Esophagus squamous epithelium (tissue), 5 donors: ENCODE results near the gene PNPLA2. TPM values are rescaled to one million over a fixed set of nuclear protein-coding genes. Genes with fewer than 3 reads are reported as not detected.

Source experiments
- DNase-seq: peaks from one replicate; lab custom pipeline; 2025; lab: John Stamatoyannopoulos, UW
- H3K27ac ChIP-seq, 4 donors: fragments of 200-600 bp; sonication (generic); one replicate each; pipeline ENCODE4 v1.5.1; 2016 to 2019; ENCODE audit warnings: mild to moderate bottlenecking in 1 of 4
- H3K27me3 ChIP-seq, 4 donors: fragments of 200-600 bp; sonication (generic); 1 replicate in 3 of 4; 2 replicates in 1 of 4; pipeline versions ENCODE4 v1.5.1 to v1.6.0; 2017 to 2021; ENCODE audit warnings: antibody characterized with exemption in 1 of 4
- H3K36me3 ChIP-seq, 3 donors: fragments of 200-600 bp; sonication (generic); one replicate each; pipeline ENCODE4 v1.5.1; 2016 to 2019
- H3K4me1 ChIP-seq, 3 donors: fragments of 200-600 bp; sonication (generic); one replicate each; pipeline ENCODE4 v1.5.1; 2017 to 2019
- H3K4me3 ChIP-seq, 4 donors: fragments of 200-600 bp; sonication (generic); 1 replicate in 3 of 4; 2 replicates in 1 of 4; pipeline ENCODE4 v1.5.1; 2016 to 2019; ENCODE audit warnings: mild to moderate bottlenecking in 2 of 4, moderate library complexity in 1 of 4
- H3K9me3 ChIP-seq, 3 donors: fragments of 200-600 bp; sonication (generic); one replicate each; pipeline ENCODE4 v1.5.1; 2016 to 2019
- POLR2A ChIP-seq, 4 donors: fragments of 450-650 bp; IDR thresholded peaks; one replicate each; pipeline ENCODE4 v1.6.1; 2017; ENCODE audit warnings: antibody characterized with exemption in 4 of 4, mild to moderate bottlenecking in 4 of 4, moderate library complexity in 3 of 4
- WGBS, 2 donors: methylation state at CpG; one replicate each; pipeline ENCODE4 v1.1.5; 2018; 5-methylcytosine and 5-hydroxymethylcytosine counted together
- intact Hi-C: fragments of 100-400 bp; cut with DNase I; formaldehyde crosslinking; loops from one replicate; pipeline ENCODE4 v1.15.0; 2022
- total RNA-seq, 4 donors: library from RNA; depleted of rRNA; stranded (reverse); fragments of >200 nt; gene quantifications; one replicate each; pipeline ENCODE4 v1.1.0, GENCODE V29; 2016
- TF ChIP-seq, protein P1 (sequence below), 6 experiments: fragments of 450-650 bp in 4 of 6; fragments of 200-600 bp in 2 of 6; sonication (generic) in 2 of 6; IDR thresholded peaks; one replicate each; pipeline ENCODE4 v1.5.1; 2016 to 2019; ENCODE audit warnings: antibody characterized with exemption in 6 of 6, mild to moderate bottlenecking in 4 of 6, moderate library complexity in 4 of 6
- donor health status: DM: yes; HTN: yes; CAD: no.

The PNPLA2 gene
- total RNA-seq, 4 donors from 2014 or later, result 14.2 to 42.7 (median 26.0) TPM

DNA sequence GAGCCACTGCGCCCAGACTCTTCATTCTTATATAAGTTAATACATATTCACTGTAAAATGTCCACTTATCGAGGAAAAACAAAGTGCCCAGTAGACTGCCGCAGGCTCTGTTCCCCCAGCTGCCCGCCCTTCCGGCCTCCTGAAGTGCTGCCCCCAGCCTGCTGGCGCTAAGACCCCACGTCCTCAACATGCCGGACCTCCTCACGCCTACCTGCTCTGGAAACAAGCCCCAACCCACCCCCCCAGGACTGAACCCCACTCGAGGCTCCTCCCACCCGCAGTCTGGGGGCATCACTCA lies 42.5 kb upstream of the PNPLA2 start:
- Histone ChIP-seq H3K9me3 (no peaks in the 10 kb centered on the region), H3K4me1 (peaks cover 26 to 73% (median 33%) of the 10 kb centered on the region in 3 donors), H3K27ac (peak overlapping the region; percentile 83 to 94 (median 92)), H3K27me3 (no peaks in the 10 kb centered on the region), H3K36me3 (peaks cover 9 to 52% (median 15%) of the 10 kb centered on the region in 3 donors), H3K4me3 (peak overlapping the region; percentile 75 to 95 (median 87))
- intact Hi-C loops, result no loop called here
- WGBS, 2 donors, result 39 to 41% methylated on average over 6 to 10 of the region's 11 CpGs
- TF ChIP-seq, protein P1, sequence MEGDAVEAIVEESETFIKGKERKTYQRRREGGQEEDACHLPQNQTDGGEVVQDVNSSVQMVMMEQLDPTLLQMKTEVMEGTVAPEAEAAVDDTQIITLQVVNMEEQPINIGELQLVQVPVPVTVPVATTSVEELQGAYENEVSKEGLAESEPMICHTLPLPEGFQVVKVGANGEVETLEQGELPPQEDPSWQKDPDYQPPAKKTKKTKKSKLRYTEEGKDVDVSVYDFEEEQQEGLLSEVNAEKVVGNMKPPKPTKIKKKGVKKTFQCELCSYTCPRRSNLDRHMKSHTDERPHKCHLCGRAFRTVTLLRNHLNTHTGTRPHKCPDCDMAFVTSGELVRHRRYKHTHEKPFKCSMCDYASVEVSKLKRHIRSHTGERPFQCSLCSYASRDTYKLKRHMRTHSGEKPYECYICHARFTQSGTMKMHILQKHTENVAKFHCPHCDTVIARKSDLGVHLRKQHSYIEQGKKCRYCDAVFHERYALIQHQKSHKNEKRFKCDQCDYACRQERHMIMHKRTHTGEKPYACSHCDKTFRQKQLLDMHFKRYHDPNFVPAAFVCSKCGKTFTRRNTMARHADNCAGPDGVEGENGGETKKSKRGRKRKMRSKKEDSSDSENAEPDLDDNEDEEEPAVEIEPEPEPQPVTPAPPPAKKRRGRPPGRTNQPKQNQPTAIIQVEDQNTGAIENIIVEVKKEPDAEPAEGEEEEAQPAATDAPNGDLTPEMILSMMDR (IDR thresholded peaks at IDR 0.05), result no peak
- no peak for TF ChIP-seq POLR2A (IDR thresholded peaks at IDR 0.05)
- DNase-seq, result no peak

DNA sequence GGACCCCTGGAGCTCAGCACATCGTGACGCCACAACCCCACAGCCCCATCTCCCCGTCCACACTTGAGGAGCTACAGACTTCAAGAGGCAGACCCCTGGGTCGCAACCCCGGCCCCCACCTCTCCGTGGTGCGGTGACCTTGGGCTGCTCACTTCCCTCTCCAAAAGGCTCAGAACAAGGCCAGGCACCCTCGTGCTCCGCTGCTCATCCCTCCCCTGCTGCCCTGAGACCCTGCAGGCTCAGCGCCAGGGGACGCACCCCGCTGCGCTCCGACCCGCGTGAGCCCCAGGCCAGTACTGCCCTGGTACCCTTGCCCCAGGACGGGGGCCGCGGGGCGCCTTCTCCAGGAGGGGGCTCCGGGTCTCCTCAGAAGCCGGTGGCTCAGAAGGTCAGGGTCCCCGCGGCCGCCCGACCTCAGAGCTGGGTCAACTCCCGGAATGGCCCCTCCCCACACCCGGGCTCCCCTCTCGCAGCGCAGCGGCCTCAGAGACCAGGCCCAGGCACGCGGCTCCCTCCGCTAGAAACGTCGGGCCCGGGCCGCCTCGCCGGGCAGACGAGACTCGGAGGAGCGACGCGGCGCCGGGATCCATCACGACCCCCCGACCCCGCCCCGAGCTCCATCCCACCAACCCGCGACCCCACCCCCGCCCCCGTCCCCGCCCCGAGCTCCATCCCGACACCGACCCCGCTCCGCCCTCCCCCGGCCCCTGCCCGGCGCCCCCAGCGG lies 42.0 kb upstream of the PNPLA2 start:
- H3K36me3 ChIP-seq, result peaks cover 9 to 47% (median 15%) of the 10 kb centered on the region in 3 donors
- TF ChIP-seq, protein P1 (IDR thresholded peaks at IDR 0.05), result no peak
- TF ChIP-seq POLR2A (IDR thresholded peaks at IDR 0.05), result no peak
- no peak for DNase-seq
- no peaks in the 10 kb centered on the region for H3K27me3 ChIP-seq
- peak overlapping the region; percentile 75 to 95 (median 87) for H3K4me3 ChIP-seq
- H3K27ac ChIP-seq, result peak overlapping the region; percentile 83 to 94 (median 92)
- 0% methylated on average over 2 of the region's 65 CpGs; no CpG with 5 or more reads in 1 of the 2 donors for WGBS, 2 donors
- peaks cover 26 to 74% (median 33%) of the 10 kb centered on the region in 3 donors for H3K4me1 ChIP-seq
- no peaks in the 10 kb centered on the region for H3K9me3 ChIP-seq
- intact Hi-C loops, result no loop called here

DNA sequence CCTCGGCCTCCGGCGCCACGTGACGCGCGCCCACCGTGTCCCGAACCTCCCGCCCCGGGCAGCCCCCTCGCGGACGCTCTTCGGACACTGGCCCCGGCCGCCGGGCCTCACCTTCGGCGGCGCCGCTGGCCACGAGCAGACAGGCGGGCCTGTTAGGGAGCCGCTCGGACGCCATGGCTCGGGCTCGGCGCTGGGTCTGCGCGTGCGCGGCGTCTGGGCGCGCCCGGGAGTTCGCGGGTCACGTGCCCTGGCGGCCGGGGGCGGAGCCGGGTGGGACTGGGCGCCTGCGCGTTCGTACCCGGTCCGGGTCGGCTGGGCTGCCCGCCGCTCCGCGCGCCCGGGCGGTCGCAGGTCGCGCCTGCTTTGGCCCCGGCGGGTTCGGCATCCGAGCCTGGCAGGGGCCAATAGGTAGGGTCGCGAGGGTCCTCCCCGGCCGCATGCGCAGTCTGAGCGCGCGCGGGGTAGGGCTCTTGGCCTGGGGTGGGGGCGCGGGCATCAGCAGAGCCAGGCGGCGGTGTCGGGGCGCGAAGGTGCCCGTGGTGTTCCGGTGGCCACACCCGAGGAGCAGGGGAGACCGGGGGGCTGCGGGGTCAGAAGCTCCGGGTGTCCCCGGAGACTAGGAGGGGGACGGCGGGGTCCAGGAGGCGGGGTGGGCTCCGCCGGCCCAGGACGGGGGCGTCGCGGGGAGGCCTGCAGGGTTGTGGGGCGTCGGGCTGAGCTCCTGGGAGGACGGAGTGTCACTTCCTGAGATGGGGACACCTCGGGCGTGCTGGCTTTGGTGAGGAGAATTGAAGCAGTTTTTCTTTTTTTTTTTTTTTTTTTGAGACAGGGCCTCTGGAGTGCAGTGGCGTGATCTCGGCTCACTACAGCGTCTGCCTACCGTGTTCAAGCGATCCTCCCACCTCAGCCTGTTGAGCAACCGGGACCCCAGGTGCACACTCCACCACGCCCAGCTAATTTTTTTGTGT lies 41.1 kb upstream of the PNPLA2 start, which contains the start of gene GATD1:
Gene GATD1 (minus strand): TSS at position 200 of the 968 bp plus-strand sequence. CDS start 25 bp downstream, at position 175.
- WGBS, 2 donors, result 0% methylated on average over 7 to 13 of the region's 110 CpGs
- Histone ChIP-seq H3K36me3 (peaks cover 7 to 38% (median 9%) of the 10 kb centered on the region in 3 donors), H3K27ac (peak within 1 kb of the TSS; percentile 83 to 94 (median 92)), H3K4me1 (peaks cover 32 to 80% (median 33%) of the 10 kb centered on the region in 3 donors), H3K9me3 (no peaks in the 10 kb centered on the region), H3K27me3 (no peaks in the 10 kb centered on the region), H3K4me3 (peak within 1 kb of the TSS; percentile 75 to 95 (median 87))
- intact Hi-C loops, result no loop called here
- peak; percentile 45 for DNase-seq
- TF ChIP-seq, protein P1 (IDR thresholded peaks at IDR 0.05), result peak in 2 of 6 experiments; percentile 6 to 38
- peak in 3 of 4 donors; percentile 63 to 89 (median 87) for TF ChIP-seq POLR2A (IDR thresholded peaks at IDR 0.05)

DNA sequence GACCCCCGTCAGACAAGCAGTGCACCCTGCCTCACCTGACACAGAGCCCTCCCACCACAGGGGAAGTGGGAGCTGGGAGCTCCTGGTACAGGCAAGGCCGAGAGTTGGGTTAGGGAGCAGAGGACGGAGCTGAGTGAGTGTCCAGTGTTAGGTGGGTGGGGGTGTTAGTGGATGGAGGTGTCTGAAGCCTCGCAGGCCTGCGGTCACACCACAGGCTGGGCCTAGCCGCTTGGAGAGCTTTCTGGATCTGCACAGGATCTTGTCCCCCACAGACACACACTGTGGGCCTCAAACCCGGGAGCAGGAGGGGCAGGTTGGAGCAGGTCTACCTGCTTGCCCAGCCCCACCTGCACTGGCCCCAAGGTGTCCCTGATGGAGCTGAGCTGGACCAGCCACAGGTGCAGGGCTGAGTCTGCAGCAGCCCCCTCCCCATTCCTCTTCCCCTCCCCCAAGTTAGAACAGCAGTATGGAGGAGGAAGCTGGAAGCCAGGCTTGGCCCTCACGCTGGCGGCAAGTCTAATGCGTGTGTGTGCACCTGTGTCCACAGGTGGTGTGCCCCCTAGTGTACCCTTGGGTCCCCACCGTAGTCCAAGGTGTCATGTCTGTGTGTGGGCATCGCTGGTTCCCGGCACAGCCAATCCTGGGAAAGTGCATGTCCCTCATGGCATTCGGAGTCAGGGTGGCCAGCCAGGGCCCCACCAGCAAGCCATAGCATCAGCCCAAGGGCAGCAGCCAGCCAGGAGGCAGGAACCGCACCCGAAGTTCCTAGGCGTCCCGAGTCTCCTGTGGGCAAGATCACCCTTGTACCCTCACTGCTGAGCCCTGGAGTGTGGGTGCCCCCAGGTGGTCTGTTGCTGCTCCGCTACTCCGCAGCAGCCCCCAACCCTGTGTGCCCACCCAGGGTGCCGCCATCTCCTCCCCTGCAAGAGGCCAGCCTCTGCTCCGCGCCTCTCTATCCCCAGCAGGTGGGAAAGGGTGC lies 39.4 kb upstream of the PNPLA2 start:
- Histone ChIP-seq H3K27ac (no peak overlapping the region), H3K4me1 (peaks cover 33 to 77% (median 45%) of the 10 kb centered on the region in 3 donors), H3K9me3 (no peaks in the 10 kb centered on the region), H3K36me3 (peaks cover 0 to 21% (median 0%) of the 10 kb centered on the region in 3 donors), H3K4me3 (no peak overlapping the region), H3K27me3 (no peaks in the 10 kb centered on the region)
- 91 to 92% methylated on average over 8 to 14 of the region's 23 CpGs for WGBS, 2 donors
- intact Hi-C loops, result no loop called here
- DNase-seq, result no peak
- TF ChIP-seq, protein P1 (IDR thresholded peaks at IDR 0.05), result no peak
- no peak for TF ChIP-seq POLR2A (IDR thresholded peaks at IDR 0.05)
